GM21717 (cell line): ENCODE data around the gene CD6.

ENCODE experiments used
- ATAC-seq: cut with Tn5 transposase; IDR thresholded peaks from one replicate; pipeline ENCODE4 v1.9.1; 2021; ENCODE audit warnings: mild to moderate bottlenecking, moderate library complexity; ENCODE audit not compliant: unreplicated experiment

Gene CD6

DNA sequence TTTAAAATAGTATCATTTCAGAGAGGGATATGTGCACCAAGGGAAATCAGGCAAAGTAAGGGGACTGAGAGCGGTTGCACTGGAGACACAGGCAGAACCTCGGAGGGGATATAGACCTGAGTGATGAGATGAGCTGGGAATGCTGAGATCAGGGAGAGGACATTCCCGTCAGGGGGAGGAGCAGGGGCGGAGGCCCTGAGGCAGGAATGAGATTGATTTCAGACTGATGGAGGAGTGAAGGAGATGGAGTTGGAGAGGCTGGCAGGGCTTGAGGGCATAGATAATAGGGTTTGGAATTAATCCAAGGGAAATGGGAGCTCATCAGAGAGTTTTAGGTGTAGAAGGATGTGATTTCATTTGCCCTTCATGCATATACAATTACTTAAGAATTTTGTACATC is 13.2 kb downstream of the CD6 start:
- no peak for ATAC-seq

GRCh38 chr11:60985501-60985900 is 14.0 kb downstream of the CD6 start:
- ATAC-seq: no peak

DNA sequence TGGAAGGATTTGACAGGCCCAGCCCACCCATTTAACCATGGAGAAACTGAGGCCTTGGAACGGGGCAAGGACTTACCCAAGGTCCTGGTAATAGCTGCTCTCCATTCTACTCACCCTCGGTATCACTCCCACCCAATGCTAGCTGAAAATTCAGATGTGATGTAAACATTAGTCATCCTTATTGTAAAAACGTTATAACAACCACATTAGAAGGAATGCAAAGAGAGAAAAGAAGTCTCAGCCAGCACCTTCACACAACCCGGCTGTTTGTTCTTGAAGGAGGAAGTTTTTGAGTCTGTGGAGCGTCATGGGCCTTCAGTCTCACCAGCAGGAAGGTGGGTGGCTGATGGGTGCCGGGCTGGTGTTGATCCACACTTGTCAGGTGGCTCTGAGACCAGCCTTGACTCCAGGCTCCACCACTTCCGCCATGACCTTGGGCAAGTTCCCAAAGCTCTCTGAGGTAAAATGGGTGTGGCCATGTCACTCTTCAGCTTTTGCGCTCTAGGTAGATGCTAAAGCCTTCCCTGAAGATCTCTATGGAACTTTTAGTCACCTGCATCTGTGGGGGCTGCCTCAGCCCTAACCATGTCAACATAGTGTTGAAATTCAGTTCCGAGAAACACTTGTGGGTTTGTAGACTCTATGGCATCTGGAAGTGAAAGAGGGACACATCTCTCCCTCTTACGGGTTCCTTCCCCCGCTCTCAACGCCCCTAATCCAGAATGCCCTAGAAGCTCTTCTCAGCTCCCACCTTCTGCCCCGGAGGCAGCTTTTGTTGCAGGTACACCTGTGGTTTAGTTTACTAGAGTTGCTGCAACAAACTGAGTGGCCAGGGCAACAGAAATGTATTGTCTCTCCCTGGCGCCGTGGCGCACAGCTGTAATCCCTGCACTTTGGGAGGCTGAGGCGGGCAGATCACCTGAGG is 14.8 kb downstream of the CD6 start:
- ATAC-seq: no peak

GRCh38 chr11:60987577-60988277 is 16.2 kb downstream of the CD6 start:
- no peak for ATAC-seq

GRCh38 chr11:60988658-60989057 is 17.2 kb downstream of the CD6 start:
- no peak for ATAC-seq

- ATAC-seq: no peak
Measured at GRCh38 chr11:60989093-60989650, 17.7 kb downstream of the CD6 start.

DNA sequence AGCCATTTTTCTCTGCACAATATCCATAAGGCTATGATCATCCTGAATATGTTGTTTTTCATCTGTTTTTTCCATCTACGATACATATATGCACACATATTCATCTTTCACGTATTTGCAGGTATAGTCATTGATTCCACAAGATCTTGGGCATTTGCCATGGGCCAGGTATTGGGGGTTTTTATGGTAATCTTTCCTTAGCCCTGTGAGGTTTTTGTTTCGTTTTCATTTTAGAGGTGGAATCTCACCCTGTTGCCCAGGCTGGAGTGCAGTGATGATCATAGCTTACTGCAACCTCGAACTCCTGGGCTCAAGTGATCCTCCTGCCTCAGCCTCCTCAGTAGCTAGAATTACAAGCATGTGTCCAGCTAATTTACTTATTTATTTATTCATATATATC is 20.0 kb downstream of the CD6 start:
- ATAC-seq: no peak

- no peak for ATAC-seq
Measured at GRCh38 chr11:60992842-60993409, 21.4 kb downstream of the CD6 start.

- no peak for ATAC-seq
Measured at GRCh38 chr11:60993615-60994014, 22.1 kb downstream of the CD6 start.

- ATAC-seq: no peak
Measured at GRCh38 chr11:60994541-60995080, 23.1 kb downstream of the CD6 start.

DNA sequence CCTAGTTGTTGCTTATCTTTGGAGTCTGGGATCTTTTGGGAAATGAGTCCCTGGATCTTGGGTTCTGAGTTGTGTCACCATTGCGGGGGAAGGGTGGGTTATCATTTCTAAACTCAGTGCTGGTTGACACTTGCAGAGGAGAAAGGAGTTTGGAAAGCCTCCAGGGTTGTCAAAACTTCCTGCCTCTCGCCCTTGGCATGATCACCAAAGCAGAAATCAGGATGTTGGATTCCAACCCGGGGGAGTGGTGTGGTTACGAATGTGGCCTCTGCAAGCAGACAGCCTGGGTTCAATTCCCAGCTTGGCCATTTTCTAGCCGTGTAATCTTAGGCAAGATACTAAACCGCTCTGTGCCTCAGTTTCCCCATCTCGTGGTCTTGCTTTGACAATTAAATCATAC is 24.3 kb downstream of the CD6 start:
- no peak for ATAC-seq

DNA sequence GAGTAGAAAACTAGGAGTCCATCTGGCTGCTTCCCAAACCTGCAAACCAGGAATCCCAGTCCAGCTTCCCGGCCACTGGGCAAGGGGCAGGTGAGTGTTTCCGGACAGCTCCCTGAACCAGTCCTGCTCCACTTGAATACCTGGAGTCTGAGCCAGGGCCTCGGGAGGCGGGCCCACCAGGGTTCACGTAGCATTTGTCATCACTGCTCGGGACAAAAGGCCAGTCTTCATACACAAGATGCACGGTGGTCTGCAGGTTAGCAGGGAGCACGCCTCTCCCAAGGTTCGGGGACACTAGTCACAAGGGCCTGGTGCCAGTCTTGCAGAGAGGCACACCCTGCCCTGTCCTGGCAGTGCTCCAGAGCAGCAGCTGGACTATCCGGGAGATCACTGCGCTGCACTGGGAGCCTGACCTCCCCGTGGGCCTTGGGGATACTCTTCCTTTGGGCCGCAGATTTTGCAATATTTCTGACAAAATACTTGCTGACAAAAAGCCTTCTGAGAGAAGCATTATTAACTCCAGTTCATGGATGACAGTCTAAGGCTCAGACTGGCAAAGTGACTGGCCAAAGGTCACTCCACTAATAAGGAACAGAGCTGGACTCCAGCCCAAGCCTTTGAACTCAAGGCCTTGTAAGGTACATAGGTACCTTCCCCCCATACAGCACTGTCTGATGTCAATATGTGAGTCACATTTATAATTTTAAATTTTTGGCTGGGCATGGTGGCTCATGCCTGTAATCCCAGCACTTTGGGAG is 25.1 kb downstream of the CD6 start:
- ATAC-seq: no peak

GRCh38 chr11:61000426-61000825 is 28.9 kb downstream of the CD6 start:
- ATAC-seq: no peak

- ATAC-seq: no peak
Measured at GRCh38 chr11:61001931-61002330, 30.5 kb downstream of the CD6 start.

DNA sequence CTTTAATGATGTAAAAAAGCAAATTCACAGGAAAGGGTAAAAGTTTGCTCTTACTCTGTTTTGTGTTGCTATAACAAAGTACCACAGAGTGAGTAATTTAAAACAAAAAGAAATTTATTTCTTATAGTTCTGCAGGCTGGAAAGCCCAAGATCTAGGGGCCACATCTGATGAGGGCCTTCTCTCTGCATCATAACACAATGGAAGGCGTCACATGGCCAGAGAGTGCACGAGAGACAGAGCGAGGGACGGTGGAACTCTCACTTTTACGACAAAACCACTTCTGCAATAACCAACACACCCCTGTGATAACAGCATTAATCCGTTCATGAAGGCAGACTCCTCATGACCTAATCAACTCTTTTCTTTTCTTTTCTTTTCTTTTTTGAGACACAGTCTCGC is 31.1 kb downstream of the CD6 start:
- no peak for ATAC-seq

- no peak for ATAC-seq
Measured at GRCh38 chr11:61004180-61004611, 32.7 kb downstream of the CD6 start.

GRCh38 chr11:61004761-61005181 is 33.3 kb downstream of the CD6 start:
- no peak for ATAC-seq

- ATAC-seq: no peak
Measured at GRCh38 chr11:61007383-61007955, 36.0 kb downstream of the CD6 start.

GRCh38 chr11:61007956-61008896 is 36.7 kb downstream of the CD6 start:
- ATAC-seq: no peak
